LHCN-M2 (cell line): Measurements from ENCODE around the gene PIK3C2G. TPM values are rescaled to one million over a fixed set of nuclear protein-coding genes. Genes with fewer than 3 reads are reported as not detected.

Experiments used
- DNase-seq: peaks from one replicate; pipeline ENCODE4 v3.0.0-alpha.2; 2012; ENCODE audit warnings: low read depth
- total RNA-seq: library from RNA; depleted of rRNA; stranded (reverse); fragments of >200 nt; gene quantifications from 2 replicates; pipeline ENCODE4 v1.2.3, GENCODE V29; 2014

Gene PIK3C2G
- total RNA-seq, 1 experiment from 2014 or later = not detected

DNA sequence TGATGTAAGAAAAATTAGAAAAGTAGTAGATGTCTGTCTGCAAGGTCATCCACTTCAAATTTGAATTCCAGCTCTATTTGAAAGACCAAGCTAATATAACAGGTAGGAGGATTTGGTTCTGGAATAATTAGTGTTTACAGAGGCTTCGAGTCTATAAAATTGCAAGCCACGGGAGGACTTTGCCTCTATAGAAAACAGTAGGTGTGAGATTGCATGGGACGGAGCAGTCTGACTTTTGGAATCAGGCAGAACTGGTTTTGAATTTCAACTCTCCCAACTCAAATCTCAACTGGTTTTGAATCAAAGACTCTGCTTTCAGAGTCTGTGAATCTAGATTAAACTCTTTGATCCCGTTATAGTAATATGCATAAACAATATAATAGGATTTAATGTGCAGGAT is 82.4 kb downstream of the PIK3C2G start:
- DNase-seq = no peak

DNA sequence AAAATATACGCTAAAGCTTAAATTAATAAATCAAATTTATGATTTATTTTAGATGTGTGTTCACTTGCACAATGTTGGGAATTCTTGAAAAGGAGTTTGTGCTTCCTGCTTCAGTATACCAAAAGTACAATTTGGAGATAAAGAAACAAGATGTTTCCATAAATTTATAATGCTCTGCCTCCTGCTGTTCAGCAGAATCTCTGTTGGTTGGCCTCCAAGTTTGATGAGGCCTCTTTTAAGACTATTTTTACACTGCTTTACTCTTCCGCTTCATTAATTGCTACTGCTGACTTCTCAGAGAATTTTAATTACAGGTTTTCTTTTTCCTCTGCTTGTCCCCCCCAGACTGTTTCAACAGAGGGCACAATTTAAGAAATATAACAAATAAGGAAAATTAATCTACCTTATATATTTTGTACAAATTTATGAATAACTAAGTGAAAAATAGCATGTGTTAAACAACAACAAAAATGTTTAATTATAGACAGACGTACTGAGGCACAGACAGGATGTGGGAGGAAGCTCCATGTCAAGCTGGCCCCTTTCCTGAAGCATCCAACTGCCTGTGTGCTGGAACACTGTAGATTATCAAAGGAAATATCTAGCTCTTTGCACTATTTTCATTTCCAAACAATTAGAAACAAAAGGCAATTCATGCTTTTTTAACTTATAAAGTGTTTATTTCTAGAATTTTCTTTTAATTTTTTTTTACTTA is 83.9 kb downstream of the PIK3C2G start:
- DNase-seq = no peak

DNA sequence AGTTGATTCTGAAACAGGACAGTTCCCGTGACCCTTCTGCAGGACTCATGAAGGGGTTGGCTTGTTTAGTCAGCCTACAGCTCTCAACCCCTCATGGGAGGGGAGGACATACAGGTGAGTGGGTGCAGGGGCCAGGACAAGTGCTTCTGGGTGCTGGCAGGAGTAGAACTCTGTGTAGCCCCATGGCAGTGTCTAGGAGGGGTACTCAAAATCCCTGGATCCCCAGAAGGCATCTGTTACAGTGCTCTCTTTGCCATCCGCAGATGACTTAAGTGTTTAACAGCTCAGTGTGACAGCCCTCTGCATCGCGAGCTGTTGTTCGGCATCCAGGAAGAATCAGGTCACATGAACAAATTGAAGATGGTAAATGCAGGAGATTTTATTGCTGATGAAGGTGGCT is 91.0 kb downstream of the PIK3C2G start:
- DNase-seq = no peak

DNA sequence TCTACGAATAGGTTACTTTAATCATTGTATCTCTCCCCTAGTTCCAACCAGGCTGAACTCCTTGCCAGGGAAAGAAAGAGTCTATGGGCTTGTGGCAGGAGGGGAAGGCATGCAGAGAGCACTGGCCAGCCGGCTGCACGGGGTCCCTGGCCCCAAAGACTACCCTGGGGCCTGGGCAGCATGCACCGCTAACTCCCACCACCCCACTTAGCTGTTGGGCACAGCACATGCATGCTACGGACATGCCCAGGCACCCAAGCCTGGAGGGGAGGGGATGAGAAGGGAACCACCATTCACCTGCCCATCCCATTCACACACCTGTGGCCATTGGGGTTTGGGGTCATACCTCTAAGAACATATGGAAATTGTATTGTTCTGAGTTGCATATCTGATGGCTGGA is 94.1 kb downstream of the PIK3C2G start:
- no peak for DNase-seq

DNA sequence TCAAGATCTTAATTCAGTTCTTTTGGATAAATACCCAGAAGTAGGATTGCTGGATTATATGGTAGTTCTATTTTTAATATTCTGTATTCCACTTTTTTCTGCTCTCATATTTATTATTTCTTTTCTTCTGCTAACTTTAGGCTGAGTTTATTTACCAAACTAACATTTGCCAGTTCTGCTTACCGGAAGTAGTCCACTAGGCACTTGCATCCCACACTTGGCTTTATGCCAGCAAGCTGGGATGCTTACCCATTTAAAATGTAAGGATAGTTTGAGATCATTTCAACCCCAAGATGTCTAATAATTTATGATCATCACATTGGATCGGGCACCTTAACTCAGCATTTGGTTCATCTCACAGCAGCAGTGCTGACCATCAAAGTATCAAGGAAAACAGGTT is 96.8 kb downstream of the PIK3C2G start:
- no peak for DNase-seq

DNA sequence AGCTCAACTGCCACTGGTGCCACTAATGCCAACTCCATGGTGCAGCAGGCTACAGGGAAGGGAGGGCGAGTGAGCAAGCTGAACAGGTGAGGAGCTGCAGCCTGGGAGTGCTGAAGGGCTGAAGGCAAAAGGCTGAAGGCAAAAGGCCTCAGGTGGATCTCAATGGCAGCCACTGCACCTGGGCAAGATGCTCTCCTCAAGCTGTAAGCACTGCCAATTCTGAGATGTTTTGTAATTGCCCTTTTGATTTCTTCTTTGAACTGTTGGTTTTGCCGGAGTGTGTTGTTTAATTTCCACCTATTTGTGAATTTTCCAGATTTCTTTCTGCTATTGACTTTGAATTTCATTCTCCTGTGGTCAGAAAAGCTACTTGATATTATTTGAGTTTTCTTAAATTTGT is 97.6 kb downstream of the PIK3C2G start:
- DNase-seq = no peak

DNA sequence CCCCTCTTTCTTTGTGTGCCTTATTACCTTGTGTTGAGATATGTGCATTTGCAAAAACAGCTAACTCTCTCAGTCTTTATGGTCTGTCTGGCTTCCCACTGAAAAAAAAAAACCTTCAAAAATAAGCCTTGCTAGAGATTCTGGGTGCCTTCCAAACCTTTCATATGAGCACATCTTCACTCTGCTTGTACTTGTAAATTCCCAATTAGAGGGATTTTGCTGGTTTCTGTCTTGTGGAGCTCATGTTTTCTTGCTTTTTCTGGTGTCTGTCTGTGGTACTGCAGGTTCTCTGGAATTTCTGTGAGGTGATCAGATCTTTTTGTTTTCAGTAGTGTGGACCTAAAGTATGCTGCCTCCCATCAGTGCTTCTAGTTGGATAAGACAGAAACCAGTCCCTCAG is 100.1 kb downstream of the PIK3C2G start:
- DNase-seq = no peak

DNA sequence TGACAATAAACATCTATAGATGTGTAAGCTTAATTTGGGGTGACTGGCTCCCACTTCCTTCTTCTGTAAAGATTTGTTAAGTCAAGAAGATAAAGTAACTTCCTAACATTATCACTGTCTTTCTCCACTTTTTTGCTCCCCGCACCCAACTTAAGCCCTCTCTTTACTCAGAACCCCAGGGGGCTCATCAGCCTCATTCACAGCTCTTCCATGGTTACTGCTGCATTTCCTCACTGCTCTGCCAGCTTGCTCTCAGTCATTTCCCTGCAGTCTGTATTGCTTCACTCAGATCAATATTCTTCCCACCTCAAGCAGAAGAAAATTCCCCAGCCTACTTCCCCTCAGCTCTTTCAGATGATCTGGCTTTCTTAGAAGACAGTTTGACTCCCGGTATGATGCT is 102.0 kb downstream of the PIK3C2G start:
- no peak for DNase-seq

DNA sequence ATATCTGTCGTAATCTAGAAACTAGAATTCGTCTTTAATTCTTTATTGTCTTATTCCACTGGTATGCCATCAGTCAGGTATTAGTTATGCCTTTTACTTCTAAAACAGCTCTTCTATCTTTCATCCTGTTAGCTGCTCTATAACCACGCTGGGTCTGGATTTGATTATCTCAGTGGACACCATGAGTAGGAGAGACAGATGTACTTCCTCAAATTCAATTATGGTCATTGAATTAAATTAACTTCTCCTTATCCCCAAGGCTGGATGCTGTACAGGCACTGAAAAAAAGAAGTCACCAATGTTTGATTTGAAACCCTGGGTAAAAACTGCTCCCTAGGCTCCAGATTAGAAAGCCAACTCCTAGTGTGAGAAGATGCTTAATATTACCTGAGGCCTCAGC is 107.3 kb downstream of the PIK3C2G start:
- no peak for DNase-seq

DNA sequence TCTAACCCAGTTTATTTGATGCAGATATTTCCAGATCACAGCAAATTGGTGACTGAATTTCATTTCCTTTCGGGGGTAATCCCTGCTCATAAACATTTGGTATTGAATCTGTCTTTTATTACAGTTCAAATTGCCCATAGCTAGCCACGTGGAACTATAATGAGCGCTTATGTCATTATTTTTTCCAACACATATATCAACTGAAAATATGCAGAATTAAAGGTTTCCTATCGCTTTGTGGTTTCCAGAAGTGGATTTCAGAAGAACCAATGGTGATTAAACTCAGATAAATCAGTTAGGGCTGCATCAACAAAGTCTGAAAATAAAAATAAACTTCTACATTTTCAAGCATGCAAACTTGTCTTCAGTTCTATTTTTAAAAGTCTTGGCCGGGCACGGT is 111.9 kb downstream of the PIK3C2G start:
- no peak for DNase-seq

DNA sequence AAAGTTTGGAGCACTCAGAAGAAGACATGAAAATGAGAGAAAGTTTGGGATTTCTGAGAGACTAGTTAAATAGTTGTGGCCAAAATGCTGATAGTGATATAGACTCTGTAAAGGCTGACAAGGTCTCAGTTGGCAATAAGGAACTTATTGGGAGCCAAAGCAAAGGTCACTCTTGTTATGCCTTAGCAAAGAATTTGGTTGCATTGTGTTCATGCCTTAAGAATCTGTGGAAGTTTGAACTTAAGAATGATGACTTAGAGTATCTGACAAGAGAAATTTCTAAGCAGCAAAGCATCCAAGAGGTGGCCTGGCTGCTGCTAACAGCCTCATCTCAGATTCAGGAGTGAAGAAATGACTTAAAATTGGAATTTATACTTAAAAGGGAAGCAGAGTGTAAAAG is 113.8 kb downstream of the PIK3C2G start:
- no peak for DNase-seq

DNA sequence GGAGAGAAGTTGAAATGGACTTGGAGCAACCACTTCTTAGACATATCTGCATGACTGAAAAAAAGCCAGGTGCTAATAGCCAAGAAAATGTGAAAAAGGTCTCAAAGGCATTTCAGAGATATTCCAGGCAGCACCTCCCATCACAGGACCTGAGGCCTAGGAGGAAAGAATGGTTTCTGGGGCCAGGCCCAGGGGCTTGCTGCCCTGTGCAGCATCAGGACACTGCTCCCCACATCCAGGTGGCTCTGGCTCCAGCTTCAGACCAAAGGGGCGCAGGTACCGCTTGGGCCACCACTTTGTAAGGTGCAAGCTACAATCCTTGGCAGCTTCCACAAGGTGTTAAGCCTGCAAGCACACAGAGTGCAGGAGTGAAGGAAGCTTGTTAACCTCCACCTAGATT is 114.3 kb downstream of the PIK3C2G start:
- DNase-seq = no peak

DNA sequence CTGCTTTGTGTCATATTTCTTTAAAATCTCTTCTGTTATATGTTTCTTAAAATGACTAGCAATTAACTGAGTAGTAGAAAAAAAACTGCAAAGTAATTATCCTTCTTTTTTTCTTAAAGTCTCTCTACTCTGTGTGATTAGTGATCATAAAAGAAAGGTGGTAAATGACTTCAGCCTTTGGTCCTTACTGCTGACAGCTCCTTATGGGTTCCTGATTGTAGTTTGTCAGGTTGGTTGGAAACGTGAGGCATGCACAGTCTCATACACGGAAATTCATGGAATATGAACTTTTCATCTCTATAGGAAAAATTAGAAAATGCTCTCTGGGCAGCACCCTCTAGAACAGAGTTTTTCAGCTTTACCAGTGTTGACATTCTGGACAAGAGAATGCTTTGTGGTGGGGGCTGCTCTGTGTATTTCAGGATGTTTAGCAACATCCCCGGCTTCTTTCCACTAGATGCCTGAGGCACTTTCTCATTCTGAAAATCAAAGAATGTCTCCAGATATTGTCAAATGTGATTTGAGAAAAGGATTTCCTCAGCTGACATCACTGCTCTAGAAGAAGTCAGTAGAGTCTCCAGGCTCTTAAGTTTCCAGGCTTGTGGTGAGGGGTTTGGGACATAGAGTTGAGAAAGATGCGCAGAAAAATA is 121.0 kb downstream of the PIK3C2G start:
- DNase-seq = peak; percentile 3

DNA sequence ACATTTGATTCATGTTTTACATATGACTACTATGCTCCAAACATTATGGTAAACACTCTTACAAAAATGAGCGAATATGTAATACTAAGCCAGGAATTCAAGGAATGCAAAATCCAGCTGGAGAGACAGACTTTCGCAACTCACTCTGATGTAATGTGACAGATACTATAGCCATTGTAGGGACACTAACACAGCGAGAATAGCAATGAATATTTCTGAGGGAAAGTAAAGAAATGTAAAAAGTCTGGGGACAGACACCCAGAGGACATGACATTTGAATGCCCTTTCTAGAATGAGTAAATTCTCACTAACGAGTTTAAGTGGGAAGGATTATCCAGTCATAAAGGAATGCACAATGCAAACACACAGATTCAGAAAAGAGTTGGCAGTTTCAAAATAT is 121.9 kb downstream of the PIK3C2G start:
- peak; percentile 76 for DNase-seq

DNA sequence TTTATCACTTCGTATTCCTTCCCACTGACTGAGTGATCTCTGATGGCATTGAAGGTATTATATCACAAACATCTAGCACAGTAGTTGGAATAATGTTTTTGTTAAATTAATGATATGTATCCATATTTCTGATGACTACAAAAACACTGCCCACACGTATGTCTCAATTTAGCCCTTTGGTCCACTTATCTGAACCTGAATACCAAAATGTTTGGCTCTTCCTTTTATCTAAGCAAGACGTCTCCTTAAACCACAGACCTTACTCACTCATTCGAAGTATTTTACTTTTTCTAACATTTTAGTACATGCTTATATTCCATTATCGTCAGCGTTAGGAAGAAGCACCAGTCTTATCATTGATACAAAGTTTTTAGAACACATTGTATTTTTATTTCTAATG is 126.4 kb downstream of the PIK3C2G start:
- DNase-seq = no peak

DNA sequence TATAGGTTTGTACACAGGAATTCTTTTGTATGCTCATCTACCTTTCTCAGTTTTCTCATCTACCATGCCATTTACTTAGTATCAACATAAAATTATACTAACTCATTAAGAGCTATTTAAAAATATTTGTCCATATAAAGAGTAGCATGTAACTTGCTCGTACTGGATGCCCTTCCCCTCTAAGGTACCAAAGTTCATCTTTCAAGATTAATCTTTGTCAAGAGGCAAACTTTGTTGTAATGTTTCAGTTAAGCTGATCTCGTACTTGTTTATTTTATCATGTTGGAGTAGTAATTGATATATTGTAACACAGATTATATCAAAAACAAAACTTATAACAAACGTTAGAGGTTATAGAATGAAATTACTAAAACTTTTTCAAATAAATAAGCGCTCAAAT is 128.5 kb downstream of the PIK3C2G start:
- DNase-seq = no peak

DNA sequence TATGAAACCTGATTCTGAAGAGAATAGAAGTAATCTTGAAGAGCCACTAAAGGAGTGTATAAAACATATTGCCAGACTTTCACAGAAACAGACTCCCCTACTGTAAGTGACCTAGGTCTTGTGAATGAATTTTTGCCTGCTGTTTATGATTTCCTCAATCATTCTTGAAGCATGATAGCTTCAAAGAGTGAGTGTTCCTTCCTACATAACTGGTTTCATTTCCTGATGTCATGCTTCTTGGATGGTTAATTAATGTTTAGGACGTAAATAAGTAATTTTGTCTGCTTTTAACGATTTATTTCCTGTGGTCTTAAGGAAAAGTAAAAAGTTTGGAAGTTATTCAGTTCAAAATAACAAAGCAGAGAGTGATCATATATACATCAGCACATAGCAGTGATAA is 129.8 kb downstream of the PIK3C2G start:
- no peak for DNase-seq

DNA sequence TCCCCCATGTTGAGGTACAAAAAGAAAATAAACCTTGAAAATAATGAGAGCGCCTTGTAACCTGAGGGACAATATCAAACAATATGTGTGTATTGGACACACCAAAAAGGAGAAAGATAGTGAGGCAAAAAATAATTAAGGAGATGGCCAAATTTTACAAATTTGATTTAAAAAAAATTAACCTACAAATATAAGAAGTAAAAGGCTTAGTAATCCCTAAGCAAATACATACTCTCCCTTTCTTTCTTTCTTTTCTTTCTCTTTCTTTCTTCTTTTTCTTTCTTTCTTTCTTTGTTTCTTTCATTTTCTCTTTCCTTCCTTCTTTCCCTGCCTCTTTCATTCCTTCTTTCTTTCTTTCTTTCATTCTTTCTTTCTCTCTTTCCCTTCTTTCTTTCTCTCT is 133.4 kb downstream of the PIK3C2G start:
- DNase-seq = no peak

DNA sequence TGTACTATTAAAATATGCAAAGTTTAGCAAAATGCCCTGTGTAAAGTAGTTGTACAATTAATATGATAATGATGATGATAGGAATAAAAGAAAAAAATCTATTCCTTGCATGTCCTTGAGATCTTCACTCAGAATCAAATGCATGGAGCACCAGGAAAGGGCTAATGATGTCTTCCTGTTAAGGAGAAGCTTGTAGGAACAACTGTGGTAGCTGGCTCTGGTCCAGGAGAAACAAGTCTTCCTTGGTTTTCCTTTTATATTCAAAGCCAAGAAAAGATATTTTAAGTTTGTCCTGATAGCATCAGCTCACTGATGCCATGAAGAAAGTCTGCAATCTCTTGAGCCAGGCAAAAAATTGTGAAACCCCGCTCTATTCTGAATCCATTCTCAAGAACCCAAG is 138.9 kb downstream of the PIK3C2G start:
- peak; percentile 50 for DNase-seq

DNA sequence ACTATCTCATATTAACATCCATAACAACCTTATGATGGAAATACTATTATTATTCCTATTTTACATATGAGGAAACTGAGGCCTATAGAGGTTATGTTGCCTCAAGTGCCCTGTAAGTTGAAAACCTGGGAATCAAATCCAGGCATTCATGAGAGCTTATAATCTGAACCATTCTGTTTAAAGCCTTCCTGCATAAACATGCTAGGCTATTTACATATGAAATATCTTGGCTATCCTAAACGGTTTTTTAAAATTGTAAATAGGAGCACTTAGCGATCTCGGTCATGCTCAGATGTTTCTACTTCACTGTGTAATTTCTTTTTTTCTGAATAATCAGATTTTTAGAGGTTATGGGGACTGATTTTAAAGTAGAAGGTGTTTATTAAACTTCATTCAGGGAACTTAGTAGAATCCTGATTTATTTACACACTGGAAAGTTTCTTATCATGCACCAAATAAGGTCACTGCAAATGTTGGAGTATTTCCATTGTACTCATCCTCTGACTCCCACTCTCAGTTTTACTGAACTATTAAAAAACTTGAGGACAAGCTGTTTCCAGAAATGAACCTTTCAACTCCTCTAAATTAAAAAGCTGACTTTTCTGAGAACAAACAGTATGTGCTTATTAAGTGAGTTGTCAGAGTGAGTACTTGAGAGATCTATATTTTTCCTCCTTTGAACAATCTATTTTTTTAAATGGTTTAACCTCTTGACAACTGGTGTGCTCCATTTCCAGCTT is 141.7 kb downstream of the PIK3C2G start:
- no peak for DNase-seq

DNA sequence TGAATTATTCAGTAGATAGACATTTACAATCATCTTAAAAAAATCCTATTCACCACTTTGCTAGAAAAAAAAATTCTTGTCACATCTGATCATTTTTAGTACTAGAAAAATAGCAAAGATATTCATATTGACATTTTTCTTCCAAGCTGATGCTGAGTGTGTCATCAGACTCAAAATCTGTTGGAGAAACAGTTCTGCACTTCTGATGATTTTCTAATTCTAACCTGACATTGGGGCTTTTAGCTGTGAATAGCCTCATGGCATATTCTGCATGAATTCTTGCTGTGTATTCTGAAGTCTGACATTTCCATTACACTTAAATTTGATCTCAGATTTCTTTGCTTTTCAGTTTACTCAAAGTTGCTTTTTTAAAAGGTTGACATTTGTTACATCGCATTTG is 150.1 kb downstream of the PIK3C2G start:
- no peak for DNase-seq

DNA sequence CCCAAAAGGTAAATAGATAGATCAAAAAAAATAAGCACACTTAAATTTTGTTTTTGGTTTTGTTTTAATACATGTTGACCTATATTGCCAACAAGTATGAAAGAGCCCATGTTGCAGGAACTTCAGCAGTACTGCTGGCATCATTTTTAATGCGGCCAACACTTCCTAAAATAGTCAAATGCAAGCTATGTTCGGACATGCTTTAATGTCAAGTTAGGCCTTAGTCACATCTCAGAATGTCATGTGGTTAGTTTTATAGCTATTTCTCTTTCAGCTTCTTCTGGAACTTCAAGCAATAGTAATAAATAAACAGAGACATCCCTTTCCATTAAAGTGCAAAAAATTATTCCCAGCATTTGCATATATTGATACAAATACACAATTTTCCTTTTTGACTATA is 153.4 kb downstream of the PIK3C2G start:
- DNase-seq = no peak

DNA sequence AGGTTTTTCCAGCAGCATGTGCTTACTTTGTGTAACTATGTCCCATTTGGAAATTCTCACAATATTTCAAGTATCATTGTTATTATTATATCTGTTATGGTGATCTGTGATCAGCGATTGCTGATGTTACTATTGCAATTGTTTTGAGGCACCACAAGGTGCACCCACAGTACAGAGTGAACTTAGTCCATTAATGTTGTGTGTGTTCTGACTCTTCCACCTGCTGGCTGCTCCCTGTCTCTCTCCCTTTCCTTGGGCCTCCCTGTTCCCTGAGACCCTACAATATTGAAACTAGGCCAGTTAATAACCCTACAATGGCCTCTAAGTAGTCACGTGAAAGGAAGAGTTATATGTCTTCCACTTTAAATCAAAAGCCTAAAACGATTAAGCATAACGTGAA is 153.9 kb downstream of the PIK3C2G start:
- DNase-seq = no peak
